ENCODE measurements around the gene RBBP8NL.

Gene RBBP8NL

DNA sequence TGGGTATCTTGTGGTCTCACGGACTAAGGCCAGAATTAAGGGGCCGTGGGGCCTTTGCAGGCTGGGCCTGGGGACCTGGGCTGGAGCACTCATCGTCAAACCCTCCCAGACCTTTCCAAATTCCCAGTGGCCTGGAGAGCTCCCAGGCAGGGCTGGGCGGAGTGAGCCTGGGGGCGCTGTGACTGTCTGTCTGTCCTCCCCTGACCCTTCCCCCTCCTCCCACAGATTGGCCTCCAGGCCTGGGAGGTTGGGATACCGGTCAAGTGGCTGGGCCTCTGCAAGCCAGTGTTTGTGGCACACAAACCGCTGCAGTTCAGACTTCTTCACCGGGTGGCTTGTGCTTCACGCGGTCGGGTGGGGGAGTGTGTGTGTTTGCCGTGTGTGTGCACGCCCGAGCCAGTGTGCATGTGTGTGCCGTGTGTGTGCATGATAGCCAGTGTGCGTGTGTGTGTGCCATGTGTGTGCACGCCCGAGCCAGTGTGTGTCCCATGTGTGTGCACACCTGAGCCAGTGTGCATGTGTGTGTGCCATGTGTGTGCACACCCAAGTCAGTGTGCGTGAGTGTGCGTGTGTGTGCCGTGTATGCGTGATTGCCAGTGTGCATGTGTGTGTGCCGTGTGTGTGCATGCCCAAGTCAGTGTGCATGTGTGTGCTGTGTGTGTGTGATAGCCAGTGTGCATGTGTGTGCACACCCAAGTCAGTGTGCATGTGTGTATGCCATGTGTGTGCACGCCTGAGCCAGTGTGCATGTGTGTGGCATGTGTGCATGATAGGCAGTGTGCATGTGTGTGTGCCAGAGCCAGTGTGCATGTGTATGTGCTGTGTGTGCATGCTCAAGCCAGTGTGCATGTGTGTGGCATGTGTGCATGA is 6.3 kb downstream of the RBBP8NL start:
- DNase-seq (ENCODE audit: low spot score), result no peak

GRCh38 chr20:62419759-62420158 is 7.6 kb downstream of the RBBP8NL start:
- no peak for DNase-seq (ENCODE audit: low spot score)

DNA sequence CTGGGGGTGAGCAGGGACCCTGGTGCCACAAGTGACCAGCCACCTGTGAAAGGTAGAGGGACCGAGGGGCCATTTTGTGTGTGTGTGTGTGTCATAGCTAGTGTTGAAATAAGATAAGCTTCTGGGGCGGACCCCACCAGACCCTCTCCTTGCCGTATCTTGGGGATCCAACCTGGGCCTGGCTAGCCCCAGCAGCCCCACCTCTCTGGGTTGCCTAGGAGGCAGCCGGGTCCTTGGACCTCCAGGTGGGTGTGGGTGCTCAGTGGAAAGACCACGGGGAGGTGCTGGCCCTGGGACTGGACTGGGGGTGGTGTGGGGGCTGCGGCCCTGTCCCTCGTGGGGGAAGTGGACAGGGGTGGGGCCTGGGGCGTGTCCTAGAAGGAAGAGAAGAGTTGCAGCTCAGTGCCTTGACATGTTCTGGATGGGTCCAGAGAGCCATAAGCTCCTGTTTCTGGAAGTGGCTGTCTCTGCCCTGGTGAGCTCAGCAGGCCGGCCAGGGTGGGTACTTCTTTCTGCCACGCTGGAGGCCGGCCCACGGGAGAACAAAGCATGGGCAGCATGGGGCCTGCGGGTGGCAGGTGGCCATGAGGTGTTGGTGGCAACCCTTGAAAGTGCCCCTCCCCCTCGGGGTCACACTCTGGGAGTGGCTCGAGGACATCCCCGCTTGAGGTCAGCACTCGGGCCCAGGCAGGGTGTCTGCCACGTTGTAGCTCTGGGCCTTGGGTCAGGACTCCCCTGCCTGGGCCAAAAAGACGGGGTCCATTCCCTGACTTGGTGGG is 8.4 kb downstream of the RBBP8NL start:
- DNase-seq (ENCODE audit: low spot score), result no peak

DNA sequence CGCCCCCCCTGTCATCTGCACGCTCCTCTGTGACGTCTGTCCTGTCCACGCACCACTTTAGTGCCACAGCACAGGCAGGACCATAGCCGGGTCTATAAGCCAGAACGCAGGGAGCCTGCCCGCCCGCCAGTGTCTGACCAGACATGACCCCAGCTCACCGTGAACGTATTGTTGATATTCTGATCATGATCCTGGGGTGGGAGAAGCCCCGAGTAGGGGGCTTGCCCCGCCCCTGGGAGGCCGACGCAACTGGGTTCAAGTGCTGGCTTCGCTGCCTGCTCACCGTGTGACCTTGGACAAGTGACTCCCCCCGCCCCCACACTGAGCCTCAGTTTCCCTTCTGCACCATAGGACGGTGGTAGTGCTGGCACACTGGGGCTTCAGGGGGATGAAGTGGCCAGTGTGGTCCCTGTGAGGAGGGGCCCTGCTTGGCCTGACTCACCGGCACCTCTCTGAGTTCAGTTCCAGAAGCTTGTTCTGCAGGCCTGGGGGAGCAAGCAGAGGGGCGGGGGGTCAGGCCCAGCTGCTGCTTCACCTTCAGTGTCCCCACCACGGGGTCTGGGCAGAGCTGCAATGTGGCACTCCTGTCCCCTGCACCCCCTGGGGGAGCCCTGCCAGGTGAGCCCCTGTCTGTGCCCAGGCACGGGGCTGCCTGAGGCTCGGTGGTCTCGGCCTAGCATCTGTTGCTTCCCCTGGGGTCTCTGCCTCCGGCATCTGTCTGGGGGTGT is 9.2 kb downstream of the RBBP8NL start:
- DNase-seq (ENCODE audit: low spot score), result no peak

DNA sequence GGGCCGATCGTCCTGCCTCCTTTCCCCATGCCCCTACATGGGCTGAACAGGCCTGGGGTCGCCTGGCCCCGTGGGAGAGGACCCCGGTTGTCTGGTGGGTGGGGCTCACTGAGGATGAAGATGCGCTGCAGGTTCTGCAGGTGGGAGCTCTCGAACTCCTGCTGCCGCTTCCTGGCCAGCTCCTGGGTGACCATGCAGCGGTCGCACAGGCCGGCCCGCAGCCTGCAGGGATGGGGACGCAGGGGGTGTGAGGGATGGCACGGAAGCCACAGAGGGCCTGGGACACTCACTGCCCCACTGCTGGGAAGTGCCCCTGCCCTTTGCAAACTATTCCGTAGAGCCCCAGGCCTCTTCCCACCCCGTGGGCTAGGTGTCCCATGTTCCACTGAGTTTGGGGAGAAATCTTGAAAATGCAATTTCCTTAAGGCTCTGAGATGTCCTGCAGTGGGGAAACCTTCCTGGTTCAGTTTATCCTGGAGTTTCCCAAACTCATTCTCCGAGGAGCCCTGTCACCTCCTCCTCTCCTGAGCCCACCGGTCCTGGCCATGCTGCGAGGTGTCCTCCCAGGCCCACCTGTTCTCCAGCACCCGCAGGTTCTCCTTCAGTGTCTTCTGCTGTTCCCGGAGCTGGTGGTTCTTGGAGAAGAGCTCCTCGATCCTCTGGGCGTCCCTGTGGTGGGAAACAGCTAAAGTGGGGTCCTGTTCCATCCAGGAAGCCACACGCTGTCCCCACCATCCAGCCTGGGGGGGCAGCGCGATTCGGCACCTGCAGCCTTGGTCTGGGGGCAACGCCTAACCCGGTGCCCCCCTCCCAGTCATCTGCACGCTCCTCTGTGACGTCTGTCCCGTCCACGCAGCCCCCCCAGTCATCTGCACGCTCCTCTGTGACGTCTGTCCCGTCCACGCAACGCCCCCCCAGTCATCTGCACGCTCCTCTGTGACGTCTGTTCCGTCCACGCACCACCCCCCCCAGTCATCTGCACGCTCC is 10.4 kb downstream of the RBBP8NL start:
- no peak for DNase-seq (ENCODE audit: low spot score)

DNA sequence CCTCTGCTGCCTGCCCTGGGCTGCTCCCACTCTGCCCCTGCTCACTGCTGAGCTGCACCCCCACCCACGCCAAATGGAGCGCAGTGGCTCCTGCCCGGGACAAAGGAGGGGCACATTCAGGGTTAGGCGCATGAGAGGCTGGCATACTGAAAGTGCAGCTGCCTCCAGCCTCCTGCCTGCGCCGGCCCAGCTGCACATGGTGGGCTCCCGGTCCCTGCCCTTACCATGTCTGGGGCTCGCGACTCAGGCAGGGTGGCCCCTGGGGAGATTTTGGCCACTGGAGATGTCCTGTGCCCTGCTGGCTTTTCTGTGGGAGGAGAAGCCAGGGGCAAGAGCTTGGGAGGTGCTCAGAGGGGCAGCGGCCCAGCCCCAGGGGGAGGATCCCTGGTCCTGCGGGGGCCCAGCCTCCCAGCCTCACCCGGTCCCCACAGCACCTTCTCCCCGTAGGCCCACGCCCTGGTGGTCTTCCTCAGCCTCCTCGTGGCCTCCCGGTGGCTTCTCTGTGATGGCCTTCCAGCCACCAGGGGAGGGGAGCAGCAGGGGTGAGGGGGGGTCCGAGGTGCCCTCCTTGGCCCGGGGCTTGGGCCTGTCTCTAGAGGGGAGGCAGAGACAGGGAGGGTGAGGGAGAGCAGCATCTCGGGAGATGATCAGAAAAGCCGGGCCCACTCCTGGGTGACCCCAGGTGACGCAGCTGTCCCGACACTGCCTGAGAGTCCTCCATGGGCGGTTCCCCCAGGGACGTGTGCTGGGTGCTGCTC is 11.8 kb downstream of the RBBP8NL start:
- no peak for DNase-seq (ENCODE audit: low spot score)

DNA sequence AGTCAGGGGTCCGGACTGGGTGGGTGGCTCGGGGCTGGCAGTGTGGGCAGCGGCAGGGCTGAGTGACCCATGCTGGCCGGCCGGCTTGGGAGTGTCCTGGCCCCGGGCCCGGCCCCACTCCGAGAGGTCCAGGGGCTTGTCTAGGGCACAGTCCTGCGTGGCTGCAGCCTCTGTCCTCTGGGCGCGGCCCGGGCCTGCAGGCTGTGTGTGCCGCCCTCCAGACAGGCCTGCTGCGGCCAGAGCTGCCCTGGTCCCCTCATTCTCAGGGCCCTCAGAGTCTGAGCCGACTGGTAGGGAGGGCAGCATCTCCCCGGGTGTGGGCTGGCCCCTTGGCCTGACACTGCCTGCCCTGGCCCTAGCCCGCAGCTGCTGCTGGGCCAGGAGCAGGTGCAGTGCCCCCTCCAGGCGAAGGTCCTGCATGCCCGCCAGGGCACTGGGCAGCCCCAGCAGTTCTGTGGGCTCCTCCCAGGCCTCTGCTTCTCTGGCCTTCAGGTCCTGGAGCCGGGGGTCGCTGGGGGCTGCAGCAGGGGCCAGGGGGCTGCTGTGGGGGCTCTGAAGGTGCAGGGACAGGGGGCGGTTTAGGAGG is 13.3 kb downstream of the RBBP8NL start:
- DNase-seq (ENCODE audit: low spot score), result no peak

GRCh38 chr20:62413025-62413570 is 14.2 kb downstream of the RBBP8NL start:
- no peak for DNase-seq (ENCODE audit: low spot score)

DNA sequence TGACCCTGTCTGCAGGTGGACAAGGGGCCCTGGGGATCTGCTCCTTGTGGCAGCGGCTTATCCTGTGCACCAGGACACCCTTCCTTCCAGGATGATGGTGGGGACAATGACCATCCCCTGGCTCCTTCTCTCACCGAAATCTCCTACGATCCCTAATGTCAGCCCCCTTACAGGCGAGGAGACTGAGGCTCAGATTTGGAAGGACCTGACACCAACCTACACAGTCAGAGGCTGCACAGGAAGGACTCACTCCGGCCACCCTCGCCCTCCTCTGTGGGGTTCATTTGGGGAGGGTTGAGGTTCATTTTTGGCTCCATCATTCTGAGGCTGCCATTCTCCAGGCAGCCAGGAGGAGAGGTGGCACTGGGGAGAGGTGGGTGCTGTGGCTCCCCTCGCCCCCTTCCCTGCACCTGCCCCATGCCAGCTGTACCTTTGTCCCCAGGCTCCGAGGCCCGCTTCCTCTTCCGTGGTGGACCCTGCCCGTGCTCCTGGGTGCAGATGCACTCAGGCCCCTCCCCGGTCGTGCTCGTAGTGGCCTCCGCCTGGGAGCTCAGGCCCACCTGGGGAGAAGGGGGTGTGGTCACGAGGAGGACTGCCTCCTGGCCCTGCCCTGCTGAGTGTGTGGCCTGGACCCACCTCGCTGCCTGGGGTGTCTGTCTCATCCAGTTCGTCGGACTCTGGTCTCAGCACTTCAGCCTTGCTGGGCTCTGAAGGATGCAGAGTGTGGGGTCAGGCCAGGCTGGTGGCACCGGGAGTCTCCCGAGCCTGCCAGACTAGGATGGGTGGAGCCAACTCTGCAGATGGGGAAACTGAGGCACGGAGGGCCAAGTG is 14.9 kb downstream of the RBBP8NL start:
- DNase-seq (ENCODE audit: low spot score), result no peak

GRCh38 chr20:62411479-62412193 is 15.7 kb downstream of the RBBP8NL start:
- DNase-seq (ENCODE audit: low spot score), result no peak

DNA sequence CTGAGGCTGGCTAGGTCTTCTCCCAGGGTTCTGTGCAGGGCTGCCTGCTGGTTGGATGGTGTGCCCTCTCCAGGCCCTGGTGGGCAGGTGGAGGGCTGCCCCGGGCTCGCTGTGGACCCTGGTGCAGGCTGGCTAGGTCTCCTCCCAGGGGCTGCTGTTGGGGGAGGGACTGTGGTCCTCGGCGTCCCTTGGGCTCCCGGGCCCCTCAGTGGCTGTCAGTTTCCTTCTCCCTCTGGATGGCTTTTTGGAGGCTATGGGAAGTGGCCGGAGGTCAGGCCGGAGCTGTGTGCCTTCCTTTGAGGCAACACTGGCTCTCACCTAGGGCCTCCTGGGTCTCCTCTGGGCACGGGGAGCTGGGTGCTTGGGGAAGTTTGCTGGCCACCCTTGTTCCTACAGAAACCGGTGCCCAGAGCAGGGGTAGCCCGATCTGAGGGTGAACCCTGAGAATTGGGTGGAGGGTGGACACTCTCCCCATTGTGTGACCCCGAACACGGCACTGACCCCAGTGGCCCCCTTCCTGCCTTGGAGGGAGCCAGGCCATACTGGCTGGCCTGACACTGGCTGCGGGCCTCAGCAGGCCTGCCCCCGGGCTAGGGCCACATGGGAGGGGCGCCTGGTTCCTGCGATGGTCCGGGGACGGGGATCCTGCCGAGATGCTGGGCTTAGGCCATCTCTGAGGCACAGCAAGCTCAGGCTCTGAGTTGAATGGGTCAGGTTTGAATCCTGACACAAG is 16.4 kb downstream of the RBBP8NL start:
- no peak for DNase-seq (ENCODE audit: low spot score)

DNA sequence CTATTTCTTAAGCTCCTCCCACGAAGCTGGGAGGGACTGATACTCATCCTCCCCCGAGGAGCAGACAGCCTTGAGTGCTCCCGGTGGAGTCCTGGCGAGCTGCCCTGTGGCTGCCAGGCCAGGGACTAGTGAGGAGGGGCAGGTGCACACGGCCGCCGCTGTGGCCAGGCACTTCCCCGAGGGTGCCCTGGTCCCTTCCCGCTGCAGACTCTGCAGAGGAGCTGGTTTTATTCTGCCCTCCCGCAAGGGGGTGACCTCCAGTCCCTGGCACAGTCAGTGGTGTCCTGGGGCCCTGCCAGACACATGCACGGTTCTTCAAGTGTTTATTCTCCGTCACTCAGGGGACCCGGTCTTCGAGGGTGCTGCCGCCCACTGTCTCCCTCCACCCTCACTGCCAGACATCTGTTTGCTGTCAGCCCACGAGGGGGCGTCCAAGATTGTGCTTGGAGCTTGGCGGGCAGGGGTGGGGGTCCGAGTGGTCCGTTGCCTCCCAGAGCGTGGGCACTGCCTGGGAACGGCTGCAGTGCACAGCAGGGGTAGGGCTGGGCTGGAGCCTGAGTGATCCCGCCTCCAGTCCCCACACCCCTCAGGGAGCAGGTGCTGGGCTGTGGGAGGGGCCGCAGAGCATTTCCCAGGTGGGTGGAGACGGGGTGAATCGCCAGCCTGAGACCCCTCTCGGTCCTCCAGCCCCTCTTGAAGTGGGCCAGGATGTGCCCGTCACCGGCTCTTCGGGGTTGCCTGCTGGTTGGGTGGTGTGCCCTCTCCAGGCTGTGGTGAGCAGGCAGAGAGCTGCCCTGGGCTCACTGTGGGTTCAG is 17.2 kb downstream of the RBBP8NL start:
- peak; percentile 51 for DNase-seq (ENCODE audit: low spot score)

DNA sequence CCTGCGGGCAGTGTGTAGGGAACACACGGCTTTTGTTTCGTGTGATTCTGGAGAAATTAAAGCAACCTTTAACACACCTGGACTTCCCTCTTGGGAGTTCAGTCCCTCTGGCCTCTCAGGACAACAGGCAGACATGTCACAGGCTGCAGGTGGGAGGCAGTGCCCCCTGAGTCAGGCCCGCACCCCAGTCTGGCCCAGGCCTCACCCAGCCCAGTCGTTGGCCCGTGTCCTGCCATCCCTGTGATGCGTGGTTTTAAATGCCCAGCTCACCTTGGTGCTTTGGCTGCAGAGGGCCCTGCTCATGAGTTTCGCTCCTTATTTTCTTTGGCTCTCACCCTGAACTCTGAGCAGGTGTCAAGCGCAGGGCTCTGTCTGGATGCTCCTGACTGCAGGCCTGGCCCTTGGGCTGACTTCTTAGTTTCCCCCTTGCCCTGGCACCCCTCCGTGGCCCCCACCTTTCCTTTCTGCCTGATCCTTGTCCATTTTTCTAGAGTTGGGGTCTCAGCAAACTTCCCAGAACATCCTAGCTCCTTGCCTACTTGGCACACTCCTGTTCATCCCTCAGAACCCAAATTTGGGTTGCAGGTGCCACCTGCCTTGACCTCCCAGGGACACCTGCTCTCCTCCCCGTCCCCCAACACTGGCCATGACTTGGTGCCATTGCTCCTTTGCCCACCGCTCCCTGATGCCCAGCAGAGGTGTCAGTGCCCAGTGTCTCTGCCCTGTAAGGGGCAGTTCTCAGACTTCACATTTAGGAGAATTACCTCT is 18.1 kb downstream of the RBBP8NL start:
- no peak for DNase-seq (ENCODE audit: low spot score)

DNA sequence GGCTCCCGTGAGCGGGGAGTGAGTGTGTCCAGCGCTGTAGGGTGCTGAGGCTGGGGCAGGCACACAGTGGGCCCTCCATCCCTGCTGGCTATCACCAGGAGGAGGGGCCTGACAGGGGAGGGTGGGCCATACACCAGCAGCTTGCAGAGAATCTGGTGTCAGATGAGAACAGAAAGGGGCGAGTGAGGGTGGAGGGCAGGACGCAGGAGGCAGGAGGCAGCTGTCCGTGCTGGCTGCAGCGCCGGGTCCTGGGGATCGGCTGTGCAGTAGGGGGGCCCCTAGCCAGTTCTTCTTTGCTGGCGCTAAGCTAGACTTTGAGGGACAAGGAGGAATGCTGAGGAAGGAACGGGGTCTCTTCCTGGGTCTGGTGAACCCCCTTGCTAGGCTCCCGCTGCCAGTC is 18.7 kb downstream of the RBBP8NL start:
- DNase-seq (ENCODE audit: low spot score), result no peak

- no peak for DNase-seq (ENCODE audit: low spot score)
Measured at GRCh38 chr20:62408055-62408454, 19.3 kb downstream of the RBBP8NL start.
